ENCODE measurements around the gene CNTNAP1. TPM values are rescaled to one million over a fixed set of nuclear protein-coding genes. Genes with fewer than 3 reads are reported as not detected.
"Not testable (repeated sequence)": the region's sequence is repeated elsewhere in the genome, so short reads cannot be mapped to it uniquely, and the experiment has no call there.

Gene CNTNAP1
- total and polyA plus RNA-seq, 5 experiments from 2014 or later, result 0.05 to 3.0 (median 2.7) TPM; not detected in 2

GRCh38 chr17:42659079-42659931 is 23.0 kb upstream of the CNTNAP1 start, which contains the start of gene TUBG2:
TUBG2 (plus strand) TSS chr17:42659284; CDS start chr17:42659504, 220 bp downstream.
- Mint-ChIP-seq H3K27ac (peak within 1 kb of the TSS; percentile 18 to 92 (median 86)), H3K9me3 (no peaks in the 10 kb centered on the region), H3K4me3 (peak within 1 kb of the TSS; percentile 88 to 95 (median 90)), H3K27me3 (peaks cover 0 to 7% (median 2%) of the 10 kb centered on the region in 5 donors), H3K4me1 (peaks cover 13 to 25% (median 18%) of the 10 kb centered on the region in 4 donors), H3K36me3 (peaks cover 0 to 17% (median 0%) of the 10 kb centered on the region in 3 donors)
- POLR2A ChIA-PET, result interaction anchor here (1.0 to 2.7 kb wide), 6 partner anchors 10 to 51 kb away, joined by 3 to 8 read pairs (median 4); partner anchors contain the start of gene PLEKHH3
- ATAC-seq (peak; percentile 82 to 88), DNase-seq (peak; percentile 48 to 83 (median 66))

GRCh38 chr17:42659932-42660274 is 22.4 kb upstream of the CNTNAP1 start:
- POLR2A ChIA-PET, result interaction anchor here (1.0 to 2.7 kb wide), 3 partner anchors 11 to 20 kb away, joined by 3 to 8 read pairs (median 4); partner anchors contain the start of gene PLEKHH3
- H3K4me3 Mint-ChIP-seq, result peak overlapping the region; percentile 25 to 93 (median 88)
- peaks cover 0 to 19% (median 0%) of the 10 kb centered on the region in 3 donors for H3K36me3 Mint-ChIP-seq
- H3K9me3 Mint-ChIP-seq, H3K27me3 Mint-ChIP-seq, ATAC-seq, DNase-seq, H3K27ac Mint-ChIP-seq: not testable (repeated sequence)
- H3K4me1 Mint-ChIP-seq, result peaks cover 13 to 25% (median 18%) of the 10 kb centered on the region in 4 donors

DNA sequence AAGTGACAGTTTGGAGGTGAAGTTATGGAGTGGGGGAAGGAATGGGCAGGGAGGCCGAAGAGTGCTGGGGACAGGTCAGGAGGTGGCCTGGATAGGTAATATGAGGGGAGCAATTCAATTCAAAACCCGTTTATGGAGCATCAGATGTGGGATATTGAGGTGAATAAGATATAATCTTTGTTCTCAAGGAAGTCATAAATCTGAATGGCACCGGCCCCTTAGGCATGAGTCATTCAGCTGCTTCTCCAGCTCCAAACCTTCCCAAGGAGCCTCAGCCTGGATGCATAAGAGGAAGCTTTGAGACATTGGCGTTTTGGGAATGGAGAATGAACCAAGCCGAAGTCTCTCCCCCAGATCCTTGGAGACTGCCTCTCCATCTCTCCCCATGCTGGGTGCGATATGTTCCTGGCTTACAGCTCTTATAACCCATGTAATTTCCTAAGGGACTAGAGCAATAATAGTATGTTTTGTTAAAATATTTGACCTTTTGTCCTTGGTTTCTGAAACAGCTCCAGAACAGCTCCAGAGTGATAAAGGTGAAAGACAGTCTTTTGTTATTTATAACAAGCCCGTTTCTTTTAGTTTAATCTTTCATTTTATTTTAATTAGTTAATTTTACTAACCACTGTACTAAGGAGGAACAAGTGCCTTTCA is 21.5 kb upstream of the CNTNAP1 start:
- no peak for DNase-seq
- POLR2A ChIA-PET, result interaction anchor here (0.7 to 2.7 kb wide), 3 partner anchors 18 to 51 kb away, joined by 3 to 8 read pairs (median 3); partner anchors contain the start of genes RETREG3 and TUBG1
- peaks cover 11 to 25% (median 18%) of the 10 kb centered on the region in 4 donors for H3K4me1 Mint-ChIP-seq
- H3K4me3 Mint-ChIP-seq, result peak overlapping the region in 8 of 10 donors; percentile 19 to 75 (median 42)
- H3K27ac Mint-ChIP-seq, result peak overlapping the region in 1 of 10 donors; percentile 27
- peaks cover 0 to 28% (median 6%) of the 10 kb centered on the region in 3 donors for H3K36me3 Mint-ChIP-seq
- no peaks in the 10 kb centered on the region for H3K9me3 Mint-ChIP-seq
- peaks cover 0 to 3% (median 0%) of the 10 kb centered on the region in 5 donors for H3K27me3 Mint-ChIP-seq
- ATAC-seq, result no peak

GRCh38 chr17:42665581-42666001 is 16.7 kb upstream of the CNTNAP1 start:
- POLR2A ChIA-PET, result no interaction called here
- Mint-ChIP-seq H3K4me3 (no peak overlapping the region), H3K27ac (no peak overlapping the region), H3K9me3 (no peaks in the 10 kb centered on the region), H3K36me3 (peaks cover 0 to 41% (median 13%) of the 10 kb centered on the region in 3 donors), H3K4me1 (peaks cover 5 to 9% (median 6%) of the 10 kb centered on the region in 4 donors), H3K27me3 (peaks cover 0 to 8% (median 7%) of the 10 kb centered on the region in 5 donors)
- ATAC-seq (no peak), DNase-seq (no peak)

- not testable (repeated sequence) for H3K27ac Mint-ChIP-seq, DNase-seq, ATAC-seq, H3K9me3 Mint-ChIP-seq, H3K4me3 Mint-ChIP-seq
- Mint-ChIP-seq H3K36me3 (peaks cover 0 to 41% (median 13%) of the 10 kb centered on the region in 3 donors), H3K27me3 (peaks cover 0 to 13% (median 8%) of the 10 kb centered on the region in 5 donors), H3K4me1 (peaks cover 5 to 12% (median 11%) of the 10 kb centered on the region in 4 donors)
- POLR2A ChIA-PET, result interaction anchor here (1.3 kb wide), 1 partner anchor 14 kb away, joined by 3 read pairs; no protein-coding TSS in a partner anchor
These were observed 16.2 kb upstream of the CNTNAP1 start for GRCh38 chr17:42666126-42666525.

DNA sequence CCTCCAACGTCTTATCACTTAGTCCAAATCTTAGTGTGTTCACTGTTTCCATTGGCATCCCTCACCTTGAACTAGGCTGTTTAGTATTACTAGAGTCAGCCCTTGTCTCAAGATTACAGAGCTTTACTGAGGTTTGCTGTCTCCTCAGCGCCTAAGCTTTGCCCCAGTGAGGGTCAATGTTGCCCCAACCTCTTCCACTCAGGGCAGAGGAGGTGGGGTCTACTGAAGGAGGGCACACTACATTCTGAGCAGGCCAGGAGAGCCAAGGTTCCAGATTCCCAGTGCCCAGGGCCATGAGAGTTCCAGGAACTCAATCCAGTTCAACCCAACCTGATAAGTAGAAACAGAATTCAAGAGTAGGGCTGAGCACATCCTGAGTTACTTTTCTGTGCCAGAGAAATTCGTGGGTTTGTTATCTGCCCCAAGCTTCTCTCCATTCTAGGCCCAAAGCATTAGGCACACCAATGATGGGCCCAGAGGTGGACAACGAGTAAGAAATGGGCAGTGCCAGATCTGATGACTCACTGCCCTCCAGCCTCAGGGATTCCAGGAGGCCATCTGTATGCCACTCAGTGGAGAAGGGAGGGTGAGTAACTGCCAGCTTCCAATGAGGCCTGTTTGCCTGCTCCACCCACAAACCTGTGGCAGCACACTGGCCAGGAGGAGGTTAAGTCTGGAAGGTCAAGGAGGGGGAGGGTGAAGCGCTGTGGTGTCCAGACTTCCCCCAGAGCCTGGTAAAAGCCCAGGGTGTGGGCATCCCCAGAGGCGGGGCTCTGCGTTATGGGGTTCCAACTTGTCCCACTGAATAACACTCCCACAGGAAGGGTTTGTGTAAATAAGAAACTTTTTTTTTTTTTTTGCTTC is 15.0 kb upstream of the CNTNAP1 start:
- H3K36me3 Mint-ChIP-seq, result peaks cover 0 to 34% (median 13%) of the 10 kb centered on the region in 3 donors
- ATAC-seq (no peak), DNase-seq (no peak)
- peaks cover 10 to 19% (median 19%) of the 10 kb centered on the region in 4 donors for H3K4me1 Mint-ChIP-seq
- peaks cover 6 to 23% (median 14%) of the 10 kb centered on the region in 5 donors for H3K27me3 Mint-ChIP-seq
- H3K27ac Mint-ChIP-seq, result no peak overlapping the region
- H3K4me3 Mint-ChIP-seq, result no peak overlapping the region
- H3K9me3 Mint-ChIP-seq, result no peaks in the 10 kb centered on the region
- POLR2A ChIA-PET, result interaction anchor here (0.8 to 1.3 kb wide), 3 partner anchors 9 to 76 kb away, joined by 3 read pairs; partner anchors contain the start of gene PLEKHH3

- no peak for DNase-seq
- POLR2A ChIA-PET, result interaction anchor here (1.0 to 1.2 kb wide), 3 partner anchors 10 to 61 kb away, joined by 3 read pairs; partner anchors contain the start of genes RETREG3 and TUBG2
- H3K36me3 Mint-ChIP-seq, result peaks cover 0 to 22% (median 13%) of the 10 kb centered on the region in 3 donors
- ATAC-seq, result no peak
- peaks cover 9 to 41% (median 24%) of the 10 kb centered on the region in 5 donors for H3K27me3 Mint-ChIP-seq
- no peak overlapping the region for H3K27ac Mint-ChIP-seq
- H3K4me1 Mint-ChIP-seq, result peaks cover 15 to 27% (median 25%) of the 10 kb centered on the region in 4 donors
- H3K9me3 Mint-ChIP-seq, result peaks cover 0 to 4% (median 0%) of the 10 kb centered on the region in 9 donors
- peak overlapping the region in 7 of 10 donors; percentile 45 to 67 (median 55) for H3K4me3 Mint-ChIP-seq
These were observed 12.7 kb upstream of the CNTNAP1 start for GRCh38 chr17:42669705-42669976.

DNA sequence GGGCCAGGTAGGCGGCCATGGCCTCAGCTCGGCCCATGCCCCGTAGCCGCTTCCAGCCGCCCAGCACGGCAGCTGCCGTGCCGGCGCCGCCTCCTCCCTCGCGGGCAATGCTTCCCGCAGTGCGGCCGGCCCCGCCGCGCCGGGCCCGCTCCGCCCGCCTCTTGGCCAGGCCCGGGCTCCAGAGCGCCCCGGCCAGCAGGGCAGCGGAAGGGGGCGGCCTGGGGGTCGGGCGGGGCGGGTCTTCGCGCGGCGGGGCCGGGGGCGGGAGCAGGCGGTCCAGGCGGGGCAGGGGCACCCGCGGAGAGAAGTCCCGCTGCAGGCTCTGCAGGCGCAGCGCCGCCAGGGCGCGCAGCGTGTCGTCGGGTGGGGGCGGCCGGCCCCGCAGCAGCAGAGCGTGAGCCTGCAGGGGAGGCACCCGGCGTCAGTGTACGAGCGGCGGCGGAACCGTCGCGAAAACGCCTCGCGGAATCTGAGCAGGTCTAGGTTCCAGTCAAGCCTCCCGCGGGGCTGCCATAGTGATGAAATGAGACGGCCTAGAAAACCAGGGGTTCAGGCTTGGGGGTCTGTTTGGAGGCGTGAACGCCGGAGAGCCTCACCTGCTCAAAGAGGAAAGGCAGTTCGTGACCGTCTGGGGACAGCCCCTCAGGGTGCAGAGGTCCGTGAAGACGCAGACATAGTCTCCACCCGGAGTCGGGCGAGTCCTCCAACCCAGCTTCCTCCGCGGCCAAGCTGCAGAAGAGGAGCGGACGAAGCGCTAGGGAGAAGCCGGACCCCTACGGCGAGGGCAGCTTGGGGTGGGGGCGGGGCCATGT is 12.1 kb upstream of the CNTNAP1 start:
- H3K27me3 Mint-ChIP-seq, result peaks cover 10 to 45% (median 25%) of the 10 kb centered on the region in 5 donors
- DNase-seq, result peak in 6 of 10 donors; percentile 32 to 54 (median 48)
- H3K36me3 Mint-ChIP-seq, result peaks cover 0 to 19% (median 13%) of the 10 kb centered on the region in 3 donors
- peaks cover 16 to 32% (median 28%) of the 10 kb centered on the region in 4 donors for H3K4me1 Mint-ChIP-seq
- POLR2A ChIA-PET, result interaction anchor here (1.0 to 1.6 kb wide), 5 partner anchors 9 to 61 kb away, joined by 3 to 8 read pairs (median 3); partner anchors contain the start of genes RETREG3 and TUBG2
- H3K27ac Mint-ChIP-seq, result peak overlapping the region in 1 of 10 donors; percentile 38
- peak; percentile 83 to 87 for ATAC-seq
- peak overlapping the region; percentile 52 to 80 (median 76) for H3K4me3 Mint-ChIP-seq
- H3K9me3 Mint-ChIP-seq, result peaks cover 0 to 4% (median 0%) of the 10 kb centered on the region in 9 donors

DNA sequence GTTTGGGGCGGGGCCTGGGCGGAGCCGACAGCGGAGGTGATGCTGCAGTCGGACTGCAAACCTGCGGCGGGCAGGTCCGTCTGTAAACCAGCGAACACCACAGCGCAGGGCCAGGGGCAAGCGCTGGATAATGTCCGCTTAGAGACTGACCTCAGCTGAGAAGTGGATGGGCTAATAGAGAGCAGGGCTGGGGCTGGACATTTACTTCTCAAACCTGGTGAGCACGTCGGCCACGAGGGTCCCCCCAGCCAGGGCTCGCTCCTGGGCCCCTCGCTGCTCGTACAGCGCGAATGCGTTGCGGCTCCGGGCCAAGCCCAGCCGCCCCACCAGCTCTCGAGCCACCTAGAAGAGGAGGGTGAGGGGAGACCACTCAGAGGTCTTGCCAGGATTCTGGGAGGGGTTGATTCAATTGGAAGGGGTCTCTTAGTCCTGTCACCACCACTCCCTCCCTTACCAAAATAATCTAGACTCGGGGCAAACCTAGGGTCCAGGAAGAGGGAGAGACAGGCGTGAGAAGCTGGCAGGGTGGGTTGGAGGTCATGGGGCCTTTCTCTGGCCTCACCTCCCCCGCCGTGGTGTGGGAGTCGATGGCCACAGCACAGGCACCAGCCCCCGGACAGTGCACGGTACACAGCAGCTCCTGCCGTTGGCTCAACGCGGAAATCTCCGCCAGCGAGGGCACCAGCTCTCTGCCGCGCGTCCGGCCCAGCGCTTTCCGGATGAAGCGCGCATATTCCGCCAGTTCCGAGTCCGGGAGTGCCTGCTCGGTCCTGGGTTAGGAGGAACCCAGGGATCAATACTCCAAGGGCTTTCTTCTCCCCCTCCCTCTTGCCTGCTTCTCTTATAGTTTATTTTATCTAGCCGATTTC is 11.3 kb upstream of the CNTNAP1 start:
- POLR2A ChIA-PET, result interaction anchor here (1.0 to 1.6 kb wide), 3 partner anchors 9 to 62 kb away, joined by 3 to 8 read pairs (median 4); partner anchors contain the start of genes RETREG3 and TUBG2
- ATAC-seq, result no peak
- H3K36me3 Mint-ChIP-seq, result peaks cover 0 to 11% (median 6%) of the 10 kb centered on the region in 3 donors
- H3K27me3 Mint-ChIP-seq, result peaks cover 10 to 45% (median 25%) of the 10 kb centered on the region in 5 donors
- H3K4me3 Mint-ChIP-seq, result peak overlapping the region; percentile 52 to 80 (median 75)
- peaks cover 0 to 4% (median 0%) of the 10 kb centered on the region in 9 donors for H3K9me3 Mint-ChIP-seq
- H3K27ac Mint-ChIP-seq, result peak overlapping the region in 1 of 10 donors; percentile 18
- peaks cover 16 to 32% (median 28%) of the 10 kb centered on the region in 4 donors for H3K4me1 Mint-ChIP-seq
- DNase-seq, result no peak

DNA sequence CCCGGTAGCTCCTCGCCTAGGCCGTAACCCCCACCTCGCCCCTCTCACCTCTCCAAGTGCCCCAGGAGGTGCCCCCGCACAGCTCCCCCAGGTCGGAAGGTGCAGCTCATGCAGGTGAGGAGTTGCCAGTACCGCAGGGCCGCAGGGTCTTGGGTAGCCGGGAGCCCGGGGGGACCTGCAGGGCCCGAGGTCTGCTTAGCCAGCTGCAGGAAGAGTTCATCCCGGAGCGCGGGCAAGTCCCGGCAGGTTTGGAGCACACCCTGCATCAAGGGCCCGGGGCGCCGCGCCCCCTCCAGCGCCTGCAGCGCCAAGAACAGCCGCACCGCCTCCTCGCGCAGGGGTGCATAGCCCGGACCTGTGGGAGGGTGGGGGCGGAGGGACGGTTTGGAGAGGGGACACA is 10.3 kb upstream of the CNTNAP1 start:
- peaks cover 0 to 4% (median 0%) of the 10 kb centered on the region in 9 donors for H3K9me3 Mint-ChIP-seq
- peaks cover 18 to 37% (median 34%) of the 10 kb centered on the region in 4 donors for H3K4me1 Mint-ChIP-seq
- peaks cover 12 to 52% (median 27%) of the 10 kb centered on the region in 5 donors for H3K27me3 Mint-ChIP-seq
- no peak overlapping the region for H3K27ac Mint-ChIP-seq
- ATAC-seq (no peak), DNase-seq (no peak)
- peak overlapping the region in 2 of 10 donors; percentile 52 to 80 for H3K4me3 Mint-ChIP-seq
- POLR2A ChIA-PET, result interaction anchor here (0.6 to 1.6 kb wide), 2 partner anchors 13 to 97 kb away, joined by 4 to 5 read pairs; partner anchors contain the start of gene TUBG2
- peaks cover 0 to 4% (median 0%) of the 10 kb centered on the region in 3 donors for H3K36me3 Mint-ChIP-seq

All from naive thymus-derived CD8-positive, alpha-beta T cell (primary cell).